Sigmoid colon (tissue), 3 donors: ENCODE data around the gene CYP39A1.

Source experiments
- POLR2A ChIP-seq, 2 donors: fragments of 450-650 bp; IDR thresholded peaks; one replicate each; pipeline ENCODE4 v1.6.1; 2016; ENCODE audit warnings: antibody characterized with exemption in 2 of 2, mild to moderate bottlenecking in 2 of 2, moderate library complexity in 2 of 2
- TF ChIP-seq, protein P1 (sequence below), 4 experiments: fragments of 450-650 bp in 3 of 4; fragments of 200-600 bp in 1 of 4; IDR thresholded peaks; one replicate each; pipeline ENCODE4 v1.5.1; 2016 to 2019; ENCODE audit warnings: antibody characterized with exemption in 4 of 4, mild to moderate bottlenecking in 3 of 4, moderate library complexity in 2 of 4

DNA sequence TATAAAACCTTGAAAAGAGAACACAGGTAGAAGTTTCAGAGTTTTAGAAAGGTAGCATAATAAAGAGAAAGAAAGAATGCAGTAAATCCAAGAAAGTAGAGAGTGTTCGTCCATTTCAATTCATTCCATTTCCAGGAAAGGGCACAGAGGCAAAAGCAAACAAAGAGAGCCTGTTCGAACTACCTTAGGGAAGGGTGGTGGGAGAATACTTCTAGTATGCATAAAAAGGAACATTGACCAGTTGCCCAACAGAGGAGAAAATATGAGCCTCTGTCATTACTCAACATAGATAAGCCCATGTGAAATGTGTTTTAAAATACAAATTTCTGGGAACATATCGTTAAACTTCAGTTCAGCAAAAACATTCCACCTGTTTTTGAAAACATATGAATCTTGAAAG lies 60.6 kb downstream of the CYP39A1 start:
- TF ChIP-seq, protein P1, sequence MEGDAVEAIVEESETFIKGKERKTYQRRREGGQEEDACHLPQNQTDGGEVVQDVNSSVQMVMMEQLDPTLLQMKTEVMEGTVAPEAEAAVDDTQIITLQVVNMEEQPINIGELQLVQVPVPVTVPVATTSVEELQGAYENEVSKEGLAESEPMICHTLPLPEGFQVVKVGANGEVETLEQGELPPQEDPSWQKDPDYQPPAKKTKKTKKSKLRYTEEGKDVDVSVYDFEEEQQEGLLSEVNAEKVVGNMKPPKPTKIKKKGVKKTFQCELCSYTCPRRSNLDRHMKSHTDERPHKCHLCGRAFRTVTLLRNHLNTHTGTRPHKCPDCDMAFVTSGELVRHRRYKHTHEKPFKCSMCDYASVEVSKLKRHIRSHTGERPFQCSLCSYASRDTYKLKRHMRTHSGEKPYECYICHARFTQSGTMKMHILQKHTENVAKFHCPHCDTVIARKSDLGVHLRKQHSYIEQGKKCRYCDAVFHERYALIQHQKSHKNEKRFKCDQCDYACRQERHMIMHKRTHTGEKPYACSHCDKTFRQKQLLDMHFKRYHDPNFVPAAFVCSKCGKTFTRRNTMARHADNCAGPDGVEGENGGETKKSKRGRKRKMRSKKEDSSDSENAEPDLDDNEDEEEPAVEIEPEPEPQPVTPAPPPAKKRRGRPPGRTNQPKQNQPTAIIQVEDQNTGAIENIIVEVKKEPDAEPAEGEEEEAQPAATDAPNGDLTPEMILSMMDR (IDR thresholded peaks at IDR 0.05) = no peak
- no peak for TF ChIP-seq POLR2A (IDR thresholded peaks at IDR 0.05)
